Stimulated activated CD8-positive, alpha-beta memory T cell treated with anti-CD3 and anti-CD28 coated beads, Interleukin-15, amount 100 ng/mL, for 4 hours (primary cell): ENCODE measurements around the gene HMGN5.
A peak's percentile ranks its signal among the peaks of the same experiment; 100 is the strongest.

Experiments used
- DNase-seq, 2 donors: peaks; one replicate each; pipeline ENCODE4 v3.0.0-alpha.2; 2020; ENCODE audit warnings: low read depth in 2 of 2

The HMGN5 gene, protein sequence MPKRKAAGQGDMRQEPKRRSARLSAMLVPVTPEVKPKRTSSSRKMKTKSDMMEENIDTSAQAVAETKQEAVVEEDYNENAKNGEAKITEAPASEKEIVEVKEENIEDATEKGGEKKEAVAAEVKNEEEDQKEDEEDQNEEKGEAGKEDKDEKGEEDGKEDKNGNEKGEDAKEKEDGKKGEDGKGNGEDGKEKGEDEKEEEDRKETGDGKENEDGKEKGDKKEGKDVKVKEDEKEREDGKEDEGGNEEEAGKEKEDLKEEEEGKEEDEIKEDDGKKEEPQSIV

DNA sequence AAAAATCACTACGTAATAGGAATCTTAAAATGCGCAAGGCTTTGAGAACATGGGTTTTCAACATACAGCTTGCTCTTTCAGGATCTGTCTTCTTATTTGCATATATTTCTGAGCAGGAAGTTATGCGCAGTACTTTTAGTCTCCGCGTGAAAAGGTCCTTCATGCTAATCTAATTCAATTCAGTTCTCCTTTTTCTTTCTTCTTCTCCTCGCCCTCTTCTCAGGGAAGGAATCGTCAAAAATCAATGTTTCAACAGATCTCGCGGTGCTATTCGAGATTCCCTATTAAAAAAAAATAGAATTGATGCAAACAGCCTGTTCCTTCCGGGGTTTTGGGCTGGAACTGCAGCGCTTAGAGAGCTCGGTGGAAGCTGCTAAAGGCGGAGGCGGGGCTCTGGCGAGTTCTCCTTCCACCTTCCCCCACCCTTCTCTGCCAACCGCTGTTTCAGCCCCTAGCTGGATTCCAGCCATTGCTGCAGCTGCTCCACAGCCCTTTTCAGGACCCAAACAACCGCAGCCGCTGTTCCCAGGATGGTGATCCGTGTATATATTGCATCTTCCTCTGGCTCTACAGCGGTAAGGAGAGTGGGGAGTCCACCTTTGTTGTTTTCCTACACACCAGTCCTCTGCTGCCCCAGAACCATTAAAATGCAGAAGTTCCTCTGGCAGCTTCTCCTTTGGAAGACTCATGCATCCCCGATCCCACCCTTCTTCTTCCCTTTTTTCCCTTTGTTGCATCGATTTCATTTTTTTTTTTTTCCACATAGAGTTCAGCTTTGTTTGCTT is at the start of gene HMGN5, which contains the start of gene SH3BGRL:
TSS of gene HMGN5 (minus strand) at position 243 of the 785 bp plus-strand sequence. CDS start 80,364 bp downstream, outside the sequence.
TSS of gene SH3BGRL (plus strand) at position 432 of the 785 bp plus-strand sequence. CDS start at position 531, 99 bp downstream.
- DNase-seq: peak; percentile 24 to 35

DNA sequence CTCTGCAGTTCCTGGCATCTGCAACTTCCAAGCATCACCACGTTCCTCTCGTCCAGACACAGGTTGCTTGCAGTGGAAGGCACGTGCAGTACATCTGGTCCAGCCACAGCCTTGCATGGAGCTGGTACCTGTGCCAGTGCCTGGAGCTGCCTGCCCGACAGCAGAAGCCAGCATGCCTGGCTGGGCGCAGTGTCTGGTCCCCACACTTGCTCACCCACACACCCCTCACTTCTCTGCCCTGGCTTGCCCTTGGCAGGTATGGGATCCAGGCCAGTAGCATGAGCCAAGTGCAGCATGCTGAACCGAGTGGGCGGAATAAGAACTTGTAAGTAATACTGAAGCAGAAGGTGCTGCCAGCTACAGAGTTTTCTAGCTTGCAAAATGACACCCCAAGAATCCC is 40.0 kb upstream of the HMGN5 start:
- DNase-seq: no peak

DNA sequence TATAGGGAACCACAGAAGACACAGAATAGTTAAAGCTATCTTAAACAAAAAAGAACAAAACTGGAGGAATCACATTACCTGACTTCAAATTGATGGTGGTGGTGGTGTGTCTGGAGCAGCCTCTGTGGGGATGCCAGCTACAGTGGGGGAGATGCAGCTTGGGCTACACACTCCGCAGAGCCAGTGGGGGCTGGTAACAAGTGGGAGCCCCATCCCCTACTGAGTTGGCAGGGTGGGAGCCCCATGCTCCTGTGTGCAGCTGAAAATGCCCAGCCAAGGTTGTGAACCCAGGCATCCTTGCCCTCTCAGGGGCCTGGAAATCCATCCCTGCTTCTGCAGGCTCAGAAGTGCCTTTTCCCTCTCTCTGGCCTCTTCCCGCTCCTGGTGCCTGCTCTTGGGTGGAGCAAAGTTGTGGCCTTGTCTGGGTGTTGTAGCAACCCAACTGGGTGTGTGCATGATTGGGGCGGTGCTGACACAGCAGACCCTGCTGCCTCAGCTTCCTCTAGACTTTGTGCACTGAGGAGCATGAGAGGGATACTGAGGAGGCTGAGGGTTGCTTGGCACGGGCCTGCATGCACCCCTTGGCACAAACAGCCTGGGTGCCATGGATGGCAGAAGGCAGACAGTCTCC is 39.1 kb upstream of the HMGN5 start:
- DNase-seq: no peak

DNA sequence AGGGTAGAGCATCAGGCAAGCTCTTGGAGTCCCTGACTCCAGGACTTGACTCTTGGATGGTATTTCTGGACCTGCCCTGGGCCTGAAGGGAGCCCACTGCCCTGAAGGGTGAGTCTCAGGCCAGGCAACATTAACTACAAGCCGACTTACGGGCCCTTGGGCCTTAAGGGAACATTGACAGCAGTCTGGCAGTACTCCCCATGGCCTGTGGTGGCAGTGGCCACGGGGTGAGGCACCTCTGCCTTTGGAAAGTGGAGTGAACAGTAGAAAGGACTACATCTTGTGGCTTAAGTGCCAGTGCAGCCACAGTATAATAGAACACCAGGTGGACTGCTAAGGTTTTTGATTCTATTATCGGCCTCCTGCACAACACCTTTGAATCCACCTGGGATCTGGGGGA is 36.5 kb upstream of the HMGN5 start:
- no peak for DNase-seq

DNA sequence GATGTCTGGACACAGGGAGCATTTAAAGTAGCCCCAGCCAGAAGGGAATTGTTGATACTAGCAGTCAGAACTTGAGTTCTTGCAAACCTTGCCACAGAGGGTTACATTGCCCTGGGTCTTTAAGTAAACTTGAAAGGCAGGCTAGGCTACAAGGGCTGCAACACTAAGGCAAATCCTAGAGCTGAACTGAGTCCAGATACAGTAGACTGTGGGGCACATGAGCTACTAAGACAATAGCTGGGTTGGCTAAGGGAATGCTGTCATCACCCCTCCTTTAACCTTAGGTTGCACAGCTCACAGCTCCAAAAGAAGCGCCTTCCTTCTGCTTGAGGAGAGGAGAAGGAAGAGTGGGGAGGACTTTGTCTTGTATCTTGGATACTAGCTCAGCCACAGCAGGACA is 35.8 kb upstream of the HMGN5 start:
- DNase-seq: no peak

DNA sequence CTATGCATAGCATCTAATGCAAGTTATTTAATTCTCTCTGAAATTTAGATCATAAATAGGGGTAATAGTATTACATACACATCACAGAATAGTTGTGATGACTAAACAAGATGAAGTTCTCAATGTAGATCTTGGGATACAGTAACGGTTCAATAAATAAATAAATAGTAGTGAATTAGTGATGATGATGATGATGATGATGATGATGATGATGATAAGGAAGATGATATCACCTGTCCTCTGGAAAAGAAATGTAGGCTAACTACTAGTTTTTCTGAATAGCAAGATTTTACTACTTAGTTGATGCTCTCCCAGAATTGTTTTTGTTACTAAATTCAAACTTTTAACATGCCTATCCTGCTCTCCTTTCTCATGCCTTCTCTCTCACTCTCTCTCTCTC is 30.5 kb upstream of the HMGN5 start:
- DNase-seq: no peak

DNA sequence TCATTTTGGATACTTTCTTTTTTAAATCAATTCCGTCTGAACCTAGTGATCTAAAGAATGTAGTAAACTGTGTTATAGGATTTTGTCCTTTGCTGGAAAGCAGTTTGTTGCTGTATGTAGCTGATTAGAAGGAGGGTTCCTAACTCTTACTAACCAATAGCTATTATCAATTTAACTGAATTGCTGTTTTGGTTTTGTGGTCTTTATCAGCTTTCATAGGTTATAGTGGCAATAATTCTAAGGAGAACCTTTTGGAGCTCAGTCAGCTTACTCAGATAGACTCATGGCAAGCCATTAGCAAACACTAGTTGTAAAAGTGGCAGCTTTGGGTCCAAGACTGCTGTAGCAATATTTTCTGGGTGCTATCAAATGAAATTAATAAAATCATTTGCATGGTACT is 29.8 kb upstream of the HMGN5 start:
- DNase-seq: no peak

DNA sequence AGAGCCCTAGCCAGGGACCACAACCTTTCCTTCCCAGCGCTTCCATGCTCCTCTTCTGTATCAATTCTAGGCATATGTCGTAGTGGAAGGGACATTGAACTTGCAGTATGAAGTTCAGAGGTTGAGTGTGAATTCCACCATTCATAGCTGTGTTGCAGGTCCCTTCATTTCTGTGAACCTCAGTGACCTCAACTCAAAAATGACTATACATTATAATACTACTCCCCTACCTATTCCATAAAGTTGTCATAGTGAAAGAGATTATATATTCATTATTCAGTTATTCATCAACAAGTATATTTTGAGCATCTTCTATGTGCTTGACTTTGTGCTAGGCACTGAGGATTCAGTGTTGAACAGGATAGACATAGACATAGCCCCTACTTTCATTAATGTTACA is 28.2 kb upstream of the HMGN5 start:
- DNase-seq: no peak

DNA sequence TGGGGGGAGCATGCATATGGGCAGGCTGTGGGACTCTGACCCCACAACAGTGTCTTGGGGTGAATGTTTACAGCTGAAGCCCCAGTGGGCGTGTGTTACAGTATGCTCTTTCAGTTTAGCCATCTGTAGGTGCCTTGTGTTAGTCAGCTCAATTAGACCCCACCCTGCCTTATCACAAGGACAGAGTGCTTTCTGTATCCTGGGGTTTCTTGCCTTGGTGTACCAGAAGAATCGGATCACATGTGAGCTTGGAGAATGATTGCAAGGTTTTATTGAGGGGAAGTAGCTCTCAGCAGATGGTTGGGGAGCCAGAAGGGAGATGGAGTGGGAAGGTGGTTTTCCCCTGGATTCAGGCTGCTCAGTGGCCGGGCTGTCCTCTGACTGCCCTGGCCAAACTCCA is 27.5 kb upstream of the HMGN5 start:
- no peak for DNase-seq

DNA sequence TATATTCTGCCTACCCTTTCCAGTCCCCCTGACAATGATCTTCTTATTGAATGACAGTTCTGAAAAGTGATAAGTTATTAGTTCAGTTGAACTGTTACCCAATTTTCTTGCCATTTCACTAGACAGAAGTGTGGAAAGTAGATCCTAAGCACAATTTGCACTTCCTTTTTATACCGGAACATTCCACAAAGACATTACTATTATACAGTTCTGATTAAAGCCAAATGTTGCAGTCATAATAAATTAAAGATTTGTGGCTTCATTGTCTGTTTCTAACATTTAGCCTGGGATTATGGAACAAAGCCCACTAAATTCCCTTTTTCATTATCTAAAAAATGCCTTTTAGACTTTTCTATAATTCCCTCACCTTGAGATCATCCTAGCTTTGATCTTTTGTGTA is 14.0 kb upstream of the HMGN5 start:
- DNase-seq: no peak

DNA sequence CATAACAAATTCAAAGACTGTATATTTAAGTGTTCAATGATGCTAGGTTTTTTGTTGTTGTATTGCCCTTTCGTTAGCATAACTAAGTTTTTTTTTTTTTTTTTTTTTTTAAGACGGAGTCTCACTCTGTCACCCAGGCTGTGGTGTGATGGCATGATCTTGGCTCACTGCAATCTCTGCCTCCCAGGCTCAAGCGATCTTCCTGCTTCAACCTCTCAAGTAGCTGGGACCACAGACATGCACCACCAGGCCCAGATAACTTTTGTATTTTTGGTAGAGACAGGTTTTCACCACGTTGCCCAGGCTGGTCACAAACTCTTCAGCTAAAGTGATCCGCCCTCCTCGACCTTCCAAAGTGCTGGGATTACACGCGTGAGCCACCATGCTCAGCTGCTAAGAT is 7.2 kb upstream of the HMGN5 start:
- no peak for DNase-seq

DNA sequence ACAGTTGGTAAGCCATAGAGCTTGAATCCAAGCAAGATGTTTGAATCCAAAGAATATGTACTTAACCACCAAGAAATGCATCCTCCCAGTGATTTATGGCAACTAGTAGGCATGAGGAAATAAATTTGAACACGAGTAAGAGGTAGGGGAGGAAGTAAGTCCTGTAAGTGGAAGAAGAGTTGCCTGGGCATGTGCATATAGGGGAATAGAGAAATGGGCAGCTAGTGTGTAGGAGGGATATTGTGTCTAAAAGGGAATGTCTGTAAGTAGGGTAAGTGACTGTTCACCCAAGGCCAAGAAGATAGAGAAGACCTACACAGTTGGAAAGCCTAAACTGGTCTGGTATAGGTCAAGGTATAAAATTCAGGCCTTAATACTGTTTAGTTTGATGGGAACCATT is 4.8 kb upstream of the HMGN5 start:
- DNase-seq: no peak

DNA sequence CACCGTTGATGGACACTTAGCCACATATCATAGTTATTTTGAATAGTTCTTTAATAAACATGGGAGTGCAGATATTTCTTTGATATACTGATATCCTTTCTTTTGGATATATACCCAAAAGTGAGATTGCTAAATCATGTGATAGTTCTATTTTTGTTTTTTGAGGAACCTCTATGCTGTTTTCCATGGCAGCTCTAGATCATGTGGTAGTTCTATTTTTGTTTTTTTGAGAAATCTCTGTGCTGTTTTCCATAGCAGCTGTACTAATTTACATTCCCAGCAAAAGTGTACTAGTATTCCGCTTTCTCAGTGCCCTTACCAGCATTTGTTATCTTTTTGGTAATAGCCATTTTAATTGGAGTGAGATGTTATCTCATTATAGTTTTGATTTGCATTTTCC is 3.8 kb upstream of the HMGN5 start:
- DNase-seq: no peak

DNA sequence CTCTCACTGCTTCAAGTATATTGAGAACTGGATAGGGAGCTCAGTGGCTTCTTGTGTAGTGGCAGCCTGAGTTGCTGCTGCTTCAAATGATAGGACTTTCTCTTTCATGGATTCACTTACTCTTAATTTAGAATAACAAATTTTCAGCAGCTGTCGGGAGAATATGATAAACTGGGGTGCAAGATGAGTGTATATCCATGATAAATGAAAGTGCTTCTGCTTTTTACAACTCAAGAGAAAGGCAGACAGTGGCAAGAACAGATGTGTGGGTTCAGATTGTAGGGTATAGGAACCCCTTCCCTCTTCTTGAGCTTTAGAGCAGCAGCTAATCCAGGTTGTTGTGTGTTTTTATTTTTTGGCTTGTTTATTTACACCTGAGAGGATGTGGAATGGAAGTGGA is 1.2 kb upstream of the HMGN5 start:
- DNase-seq: no peak

DNA sequence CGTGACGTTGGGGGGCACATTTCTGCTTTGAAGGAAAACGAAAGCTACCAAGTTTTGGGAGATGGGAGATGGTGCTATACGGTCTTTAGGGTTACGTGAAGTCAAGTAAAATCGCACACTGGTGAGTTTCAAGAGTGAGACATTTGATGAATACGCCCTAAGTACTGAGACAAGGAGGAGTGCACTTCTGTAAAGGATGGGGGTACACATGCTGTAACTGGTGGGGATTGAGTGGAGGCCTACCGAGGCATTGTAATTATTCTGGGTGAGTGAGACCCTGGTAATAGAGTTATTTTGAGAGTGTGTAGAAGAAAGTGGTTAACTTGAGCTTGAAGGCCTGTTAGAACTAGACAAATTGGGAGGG is 725 bp upstream of the HMGN5 start:
- no peak for DNase-seq

DNA sequence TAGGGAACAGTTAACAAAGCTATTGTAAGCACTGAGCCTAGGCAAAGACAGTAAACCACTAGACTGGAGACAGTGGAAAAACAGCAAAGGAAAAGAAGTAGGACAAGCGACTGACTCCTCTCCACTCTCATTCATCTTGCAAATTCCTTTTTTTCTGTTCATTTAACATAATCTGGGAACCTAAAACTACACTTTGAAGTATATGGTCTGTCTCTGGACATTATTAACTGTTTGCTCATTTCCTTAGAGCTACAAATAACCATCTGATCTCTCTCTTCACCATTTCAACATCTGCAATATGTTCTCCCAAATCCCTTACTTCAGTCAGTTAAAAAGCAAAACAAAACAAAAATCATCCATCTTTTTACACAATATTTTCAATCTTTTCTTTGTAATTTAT is 642 bp downstream of the HMGN5 start:
- no peak for DNase-seq

DNA sequence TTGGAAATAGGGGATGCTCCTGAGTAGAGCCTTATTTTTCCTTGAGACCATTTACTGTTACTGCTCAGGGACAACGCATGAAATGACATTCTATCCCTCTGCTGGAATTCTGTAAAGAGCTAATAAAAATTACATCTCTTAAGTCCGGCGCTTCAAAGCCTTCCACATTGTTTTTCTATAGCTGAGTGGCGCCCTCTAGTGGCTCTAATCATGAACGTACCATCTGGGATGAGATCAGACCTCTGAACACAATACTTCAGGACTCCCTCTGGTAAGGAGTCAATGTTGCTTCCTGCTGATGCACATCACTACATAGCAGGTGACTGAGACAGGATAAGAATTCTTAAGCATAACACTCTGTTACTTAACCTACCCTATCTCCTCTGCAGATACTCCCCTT is 6.0 kb downstream of the HMGN5 start:
- DNase-seq: peak; percentile 1 to 24

DNA sequence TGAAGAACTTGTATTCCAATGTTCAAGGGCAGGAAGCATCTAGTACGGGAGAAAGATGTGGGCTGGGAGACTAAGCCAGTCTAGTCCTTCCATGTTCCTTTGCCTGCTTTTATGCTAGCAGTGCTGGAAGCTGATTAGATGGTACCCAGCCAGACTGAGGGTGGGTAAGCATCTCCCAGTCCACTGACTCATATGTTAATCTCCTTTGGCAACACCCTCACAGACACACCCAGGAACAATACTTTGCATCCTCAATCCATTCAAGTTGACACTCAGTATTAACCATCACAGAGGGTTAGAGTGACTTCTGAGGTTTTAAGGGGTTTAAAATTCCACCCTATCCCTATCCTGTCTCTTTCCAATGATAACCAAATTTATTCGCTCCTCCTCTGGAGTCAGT is 6.5 kb downstream of the HMGN5 start:
- DNase-seq: no peak

DNA sequence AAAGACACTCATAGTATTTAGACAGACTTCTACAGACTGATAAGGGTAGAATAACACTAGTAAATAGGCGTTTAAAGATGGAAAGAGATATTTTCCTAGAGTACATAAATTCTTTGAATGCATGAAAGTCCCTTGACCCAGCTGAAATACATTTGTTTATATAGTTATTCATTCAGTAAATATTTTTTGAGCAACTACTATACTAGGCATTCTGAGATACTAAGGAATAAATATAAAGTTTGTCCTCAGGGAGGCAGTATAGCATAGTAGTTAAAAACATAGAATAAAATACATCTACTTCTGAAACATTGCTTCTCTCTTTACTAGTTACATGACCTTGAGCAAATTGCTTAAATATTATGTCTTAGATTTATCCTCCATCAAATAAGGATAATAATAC is 27.4 kb downstream of the HMGN5 start:
- no peak for DNase-seq

DNA sequence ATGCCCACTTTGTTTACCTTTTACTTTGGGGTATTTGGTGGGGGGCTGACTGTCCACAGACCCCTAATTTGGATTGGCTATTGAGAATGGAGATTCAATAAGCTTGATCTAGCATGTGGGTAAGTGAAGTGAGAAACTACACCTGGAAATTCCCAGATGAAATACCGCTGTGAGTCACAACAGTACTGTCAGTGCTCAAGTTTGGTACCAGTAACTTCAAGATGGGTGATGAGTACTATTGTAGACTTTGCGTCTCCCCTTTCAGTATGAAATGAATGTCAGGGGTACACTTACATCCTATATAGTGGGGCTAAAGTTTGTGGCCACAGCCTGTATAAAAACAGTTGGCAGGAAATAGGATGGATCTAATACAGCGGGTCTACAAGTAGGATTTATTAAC is 33.3 kb downstream of the HMGN5 start:
- no peak for DNase-seq

DNA sequence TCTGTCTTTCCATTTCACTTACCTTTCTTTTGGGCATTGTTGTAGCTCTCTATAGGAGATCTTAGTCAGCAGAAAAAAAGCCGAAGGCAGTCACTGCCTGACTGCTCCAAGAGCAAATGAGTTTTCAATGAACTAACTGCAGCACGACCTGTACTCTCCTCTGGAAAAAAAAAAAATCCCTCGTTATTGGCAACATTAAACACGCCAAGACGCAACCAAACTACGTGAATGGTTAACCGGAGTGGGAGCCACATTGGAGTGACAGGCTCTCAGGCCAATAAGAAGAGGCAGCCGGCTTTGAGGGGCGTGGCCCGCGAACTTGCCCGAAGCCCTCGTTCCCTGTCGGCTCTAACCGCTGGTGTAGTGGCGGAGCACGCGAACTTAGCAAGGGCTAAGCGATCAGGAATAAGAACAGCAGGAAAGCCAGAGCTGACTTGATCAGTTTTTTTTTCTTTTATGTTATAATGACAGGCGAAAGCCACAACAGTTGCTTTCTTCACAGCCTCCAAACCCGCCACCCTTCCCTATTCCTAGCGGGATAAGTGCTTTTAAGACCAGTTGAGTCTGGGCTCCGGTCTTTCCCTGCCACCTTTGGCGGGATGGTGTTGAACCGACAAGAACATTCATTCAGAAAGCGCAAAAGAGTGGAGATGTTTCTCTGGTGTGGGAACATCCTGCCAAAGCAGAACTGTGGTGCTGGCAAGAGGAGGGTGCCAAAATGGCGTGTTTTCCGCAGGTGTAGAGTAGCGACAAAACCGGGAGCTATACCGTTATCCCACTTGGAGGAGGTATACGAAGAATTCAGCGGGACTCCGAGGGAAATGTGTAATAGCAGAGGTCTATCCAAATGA is 80.0 kb downstream of the HMGN5 start:
- peak; percentile 65 to 75 for DNase-seq

DNA sequence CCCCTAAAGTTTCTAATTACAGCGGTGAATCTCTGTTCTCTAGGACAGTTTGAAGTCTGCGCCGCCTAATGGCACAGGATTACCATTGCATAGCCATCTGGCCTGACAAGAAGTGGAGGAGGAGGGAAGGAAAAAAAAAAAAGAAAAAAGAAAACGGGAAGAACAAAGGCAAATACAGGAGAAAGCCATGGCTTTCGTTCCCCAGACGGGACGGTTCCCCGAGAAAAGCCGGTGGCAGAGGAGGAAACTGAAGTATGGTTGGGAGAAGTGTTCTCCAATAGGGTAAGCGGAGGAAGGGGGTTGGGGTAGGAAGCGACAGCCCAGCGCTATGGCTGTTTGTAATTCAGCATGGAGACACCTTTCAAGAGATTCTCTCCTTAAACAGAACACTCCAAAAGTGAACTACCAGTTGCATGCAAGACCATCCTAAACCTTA is 80.8 kb downstream of the HMGN5 start:
- no peak for DNase-seq
